PC-3 (cell line): ENCODE results near the gene RIOX2.

Source experiments
- CTCF ChIP-seq: fragments of 300-600 bp; sonication (generic); conservative IDR thresholded peaks from 2 replicates; pipeline ENCODE4 v1.5.1; 2017; ENCODE audit warnings: antibody characterized with exemption, low read depth, mild to moderate bottlenecking, low read length
- EZH2 ChIP-seq: fragments of 300-600 bp; sonication (generic); IDR thresholded peaks from one replicate; pipeline ENCODE4 v1.6.1; 2017; ENCODE audit warnings: antibody characterized with exemption, mild to moderate bottlenecking, low read length; ENCODE audit not compliant: unreplicated experiment

DNA sequence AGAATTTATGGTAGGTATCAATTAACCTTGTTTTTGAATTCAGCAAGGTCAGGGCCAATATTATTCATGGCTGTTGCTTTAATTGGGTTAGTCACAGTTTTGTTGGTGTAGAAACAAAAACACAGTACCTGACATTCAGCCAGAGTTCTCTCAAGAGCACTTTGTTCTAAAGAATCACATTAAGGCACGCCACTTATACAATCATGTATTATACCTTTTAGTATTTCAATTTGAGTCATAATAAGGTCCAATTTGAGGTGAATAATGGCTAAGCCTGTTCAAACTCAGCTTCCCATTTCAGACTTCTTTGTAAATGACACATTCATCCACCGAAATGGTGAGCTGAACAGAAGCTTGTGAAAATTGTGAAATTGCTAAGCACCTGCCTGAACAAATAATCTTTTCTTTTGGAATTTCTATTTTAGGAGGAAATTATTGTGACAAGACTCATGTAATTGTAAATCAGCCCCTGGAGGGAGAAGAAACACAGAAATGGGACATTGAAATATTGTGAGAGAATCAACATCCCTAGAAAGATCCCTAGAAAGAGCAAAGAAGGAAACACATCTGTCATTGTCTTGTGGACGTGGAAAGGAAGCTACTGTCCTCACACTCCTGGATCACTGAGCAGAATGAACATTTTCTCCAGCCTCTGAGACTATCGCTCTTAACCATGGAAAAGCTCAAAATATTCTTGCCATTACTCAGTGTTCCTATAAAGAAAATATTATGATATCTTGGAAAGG, 29.3 kb downstream of the RIOX2 start:
- no peak for TF ChIP-seq CTCF
- no peak for TF ChIP-seq EZH2
